ENCODE data around the gene SCEL.
A peak's percentile ranks its signal among the peaks of the same experiment; 100 is the strongest.
"Not testable (repeated sequence)": the region's sequence is repeated elsewhere in the genome, so short reads cannot be mapped to it uniquely, and the experiment has no call there.

Gene SCEL

GRCh38 chr13:77518266-77518665 lies 17.2 kb upstream of the SCEL start:
- peaks cover 10% of the 10 kb centered on the region for H3K27me3 Mint-ChIP-seq (ENCODE audit: low read depth, poor library complexity)
- no peak overlapping the region for H3K27ac Mint-ChIP-seq
- TF ChIP-seq CTCF (IDR thresholded peaks at IDR 0.05): no peak
- no peak for DNase-seq
- no peaks in the 10 kb centered on the region for H3K36me3 Mint-ChIP-seq (ENCODE audit: low read depth)
- no peaks in the 10 kb centered on the region for H3K9me3 Mint-ChIP-seq
- peaks cover 8% of the 10 kb centered on the region for H3K4me1 Mint-ChIP-seq
- no peak overlapping the region for H3K4me3 Mint-ChIP-seq

GRCh38 chr13:77519396-77519795 lies 16.1 kb upstream of the SCEL start:
- not testable (repeated sequence) for H3K9me3 Mint-ChIP-seq; H3K27ac Mint-ChIP-seq; H3K4me3 Mint-ChIP-seq; DNase-seq; H3K27me3 Mint-ChIP-seq (ENCODE audit: low read depth, poor library complexity); H3K36me3 Mint-ChIP-seq (ENCODE audit: low read depth); H3K4me1 Mint-ChIP-seq

- Mint-ChIP-seq H3K9me3 (no peaks in the 10 kb centered on the region), H3K27me3 (ENCODE audit: low read depth, poor library complexity) (peaks cover 6% of the 10 kb centered on the region), H3K4me3 (no peak overlapping the region), H3K27ac (no peak overlapping the region), H3K4me1 (peaks cover 8% of the 10 kb centered on the region), H3K36me3 (ENCODE audit: low read depth) (no peaks in the 10 kb centered on the region)
- TF ChIP-seq CTCF (IDR thresholded peaks at IDR 0.05): no peak
- no peak for DNase-seq
Observed at GRCh38 chr13:77519808-77520207, 15.7 kb upstream of the SCEL start.

- TF ChIP-seq CTCF (IDR thresholded peaks at IDR 0.05): no peak
- no peaks in the 10 kb centered on the region for H3K9me3 Mint-ChIP-seq
- no peak for DNase-seq
- no peak overlapping the region for H3K4me3 Mint-ChIP-seq
- H3K27ac Mint-ChIP-seq: no peak overlapping the region
- peaks cover 8% of the 10 kb centered on the region for H3K4me1 Mint-ChIP-seq
- no peaks in the 10 kb centered on the region for H3K36me3 Mint-ChIP-seq (ENCODE audit: low read depth)
- peaks cover 6% of the 10 kb centered on the region for H3K27me3 Mint-ChIP-seq (ENCODE audit: low read depth, poor library complexity)
Observed at GRCh38 chr13:77521194-77521593, 14.3 kb upstream of the SCEL start.

- no peak for DNase-seq
- Mint-ChIP-seq H3K36me3 (ENCODE audit: low read depth) (no peaks in the 10 kb centered on the region), H3K4me3 (no peak overlapping the region), H3K27me3 (ENCODE audit: low read depth, poor library complexity) (peaks cover 4% of the 10 kb centered on the region), H3K27ac (no peak overlapping the region), H3K4me1 (peaks cover 8% of the 10 kb centered on the region), H3K9me3 (no peaks in the 10 kb centered on the region)
- no peak for TF ChIP-seq CTCF (IDR thresholded peaks at IDR 0.05)
Observed at GRCh38 chr13:77521595-77522367, 13.7 kb upstream of the SCEL start.

GRCh38 chr13:77522444-77522843 lies 13.1 kb upstream of the SCEL start:
- peak overlapping the region; percentile 46 for H3K27ac Mint-ChIP-seq
- H3K36me3 Mint-ChIP-seq (ENCODE audit: low read depth): no peaks in the 10 kb centered on the region
- no peak overlapping the region for H3K4me3 Mint-ChIP-seq
- no peaks in the 10 kb centered on the region for H3K9me3 Mint-ChIP-seq
- peaks cover 7% of the 10 kb centered on the region for H3K27me3 Mint-ChIP-seq (ENCODE audit: low read depth, poor library complexity)
- DNase-seq: no peak
- TF ChIP-seq CTCF (IDR thresholded peaks at IDR 0.05): no peak
- H3K4me1 Mint-ChIP-seq: peaks cover 8% of the 10 kb centered on the region
